Uterus (tissue), 4 donors: Measurements from ENCODE around the gene ST6GALNAC3. TPM values are rescaled to one million over a fixed set of nuclear protein-coding genes. Genes with fewer than 3 reads are reported as not detected.

Experiments used
- DNase-seq, 2 donors: peaks; one replicate each; pipeline ENCODE4 v3.0.0-alpha.2; 2019 to 2020
- H3K27ac ChIP-seq, 2 donors: fragments of 200-600 bp; sonication (generic); 1 replicate in 1 of 2; 2 replicates in 1 of 2; pipeline ENCODE4 v1.5.1; 2016 to 2018
- H3K27me3 ChIP-seq, 2 donors: fragments of 200-600 bp; sonication (generic); one replicate each; pipeline ENCODE4 v1.5.1; 2018 to 2019; ENCODE audit warnings: control low read depth in 1 of 2
- H3K36me3 ChIP-seq, 2 donors: fragments of 200-600 bp; sonication (generic); one replicate each; pipeline ENCODE4 v1.5.1; 2019; ENCODE audit warnings: control low read depth in 1 of 2
- H3K4me1 ChIP-seq, 2 donors: fragments of 200-600 bp; sonication (generic); one replicate each; pipeline ENCODE4 v1.5.1; 2018 to 2019; ENCODE audit warnings: control low read depth in 1 of 2
- H3K4me3 ChIP-seq, 2 donors: fragments of 200-600 bp; sonication (generic); 1 replicate in 1 of 2; 2 replicates in 1 of 2; pipeline ENCODE4 v1.5.1; 2018 to 2019; ENCODE audit warnings: mild to moderate bottlenecking in 1 of 2
- H3K9me3 ChIP-seq, 2 donors: fragments of 200-600 bp; sonication (generic); one replicate each; pipeline ENCODE4 v1.5.1; 2019; ENCODE audit warnings: control low read depth in 1 of 2
- CTCF ChIP-seq, 4 experiments: fragments of 200-600 bp in 2 of 4; fragments of 450-650 bp in 2 of 4; sonication (generic) in 2 of 4; IDR thresholded peaks; one replicate each; pipeline ENCODE4 v1.5.1; 2016 to 2019; ENCODE audit warnings: antibody characterized with exemption in 4 of 4, mild to moderate bottlenecking in 2 of 4, moderate library complexity in 1 of 4
- POLR2A ChIP-seq, 2 donors: fragments of 450-650 bp; IDR thresholded peaks; one replicate each; pipeline ENCODE4 v1.6.1; 2016; ENCODE audit warnings: antibody characterized with exemption in 2 of 2, mild to moderate bottlenecking in 1 of 2, moderate library complexity in 1 of 2
- intact Hi-C: fragments of 100-400 bp; cut with DNase I; formaldehyde crosslinking; loops from one replicate; pipeline ENCODE4 v1.15.1; 2023; ENCODE audit warnings: low total_unique reads
- total RNA-seq, 4 donors: library from RNA; depleted of rRNA in 3 of 4; stranded (reverse); fragments of >200 nt in 3 of 4; gene quantifications; one replicate each; pipeline versions ENCODE4 v1.1.0 to v1.2.4, GENCODE V29; 2014 to 2023
- donor health status: DM: yes; HTN: yes; CAD: no.

The ST6GALNAC3 gene
- total RNA-seq, 4 donors from 2014 or later, result 6.7 to 43.4 (median 21.1) TPM

GRCh38 chr1:76501136-76501535 lies 426.6 kb downstream of the ST6GALNAC3 start:
- intact Hi-C loops, result no loop called here
- no peaks in the 10 kb centered on the region for H3K4me1 ChIP-seq
- no peak for TF ChIP-seq POLR2A (IDR thresholded peaks at IDR 0.05)
- no peak for TF ChIP-seq CTCF (IDR thresholded peaks at IDR 0.05)
- H3K27me3 ChIP-seq, result no peaks in the 10 kb centered on the region
- no peak overlapping the region for H3K27ac ChIP-seq
- no peaks in the 10 kb centered on the region for H3K9me3 ChIP-seq
- no peak for DNase-seq
- no peak overlapping the region for H3K4me3 ChIP-seq
- H3K36me3 ChIP-seq, result no peaks in the 10 kb centered on the region

- Histone ChIP-seq H3K27me3 (no peaks in the 10 kb centered on the region), H3K36me3 (no peaks in the 10 kb centered on the region), H3K9me3 (no peaks in the 10 kb centered on the region), H3K4me3 (no peak overlapping the region), H3K27ac (no peak overlapping the region), H3K4me1 (no peaks in the 10 kb centered on the region)
- TF ChIP-seq CTCF (IDR thresholded peaks at IDR 0.05) (no peak), POLR2A (IDR thresholded peaks at IDR 0.05) (no peak)
- DNase-seq, result no peak
- intact Hi-C loops, result no loop called here
These were observed 427.2 kb downstream of the ST6GALNAC3 start for GRCh38 chr1:76501586-76502219.

DNA sequence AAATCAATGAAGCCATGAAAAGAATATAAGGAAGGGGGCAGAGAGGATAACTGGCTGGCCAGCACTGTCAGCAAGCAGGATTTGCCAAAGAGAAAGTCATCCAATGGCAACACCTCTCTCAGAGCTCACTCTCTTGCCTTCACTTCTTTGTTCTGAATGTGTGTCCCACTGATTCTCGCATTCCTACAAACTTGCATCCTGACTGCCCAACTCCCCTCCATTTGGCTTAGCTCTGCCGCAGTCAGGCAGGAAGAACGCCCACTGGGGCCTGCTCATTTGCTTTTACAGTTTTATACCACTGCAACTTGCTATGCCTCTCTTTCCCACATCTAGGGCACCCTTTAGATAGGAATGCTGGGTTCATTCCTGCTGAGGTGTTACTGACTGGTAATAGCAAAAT lies 428.6 kb downstream of the ST6GALNAC3 start:
- DNase-seq, result no peak
- intact Hi-C loops, result no loop called here
- Histone ChIP-seq H3K27me3 (no peaks in the 10 kb centered on the region), H3K9me3 (no peaks in the 10 kb centered on the region), H3K36me3 (no peaks in the 10 kb centered on the region), H3K4me3 (no peak overlapping the region), H3K4me1 (no peaks in the 10 kb centered on the region), H3K27ac (no peak overlapping the region)
- TF ChIP-seq CTCF (IDR thresholded peaks at IDR 0.05) (no peak), POLR2A (IDR thresholded peaks at IDR 0.05) (no peak)

DNA sequence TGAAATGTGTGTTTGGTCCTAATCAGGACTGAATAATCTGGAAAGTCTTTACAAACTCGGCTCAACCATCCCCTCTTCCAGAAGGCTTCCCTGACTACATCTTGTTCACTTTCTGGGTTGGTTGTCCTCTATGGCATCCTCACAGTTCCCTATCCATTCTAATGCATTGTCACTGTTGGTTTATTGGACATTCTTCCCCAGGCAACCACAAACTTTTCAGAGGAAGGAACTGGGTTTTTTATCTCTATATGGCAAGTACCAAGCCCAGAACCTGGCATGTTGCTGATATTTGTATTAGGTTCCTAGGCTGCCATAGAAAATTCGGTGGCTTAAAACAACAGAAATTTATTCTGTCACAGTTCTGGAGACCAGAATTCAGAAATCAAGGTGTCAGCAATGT lies 429.2 kb downstream of the ST6GALNAC3 start:
- no peaks in the 10 kb centered on the region for H3K4me1 ChIP-seq
- no peaks in the 10 kb centered on the region for H3K27me3 ChIP-seq
- intact Hi-C loops, result no loop called here
- H3K9me3 ChIP-seq, result no peaks in the 10 kb centered on the region
- TF ChIP-seq POLR2A (IDR thresholded peaks at IDR 0.05), result no peak
- no peak for TF ChIP-seq CTCF (IDR thresholded peaks at IDR 0.05)
- H3K27ac ChIP-seq, result no peak overlapping the region
- DNase-seq, result no peak
- no peak overlapping the region for H3K4me3 ChIP-seq
- no peaks in the 10 kb centered on the region for H3K36me3 ChIP-seq

DNA sequence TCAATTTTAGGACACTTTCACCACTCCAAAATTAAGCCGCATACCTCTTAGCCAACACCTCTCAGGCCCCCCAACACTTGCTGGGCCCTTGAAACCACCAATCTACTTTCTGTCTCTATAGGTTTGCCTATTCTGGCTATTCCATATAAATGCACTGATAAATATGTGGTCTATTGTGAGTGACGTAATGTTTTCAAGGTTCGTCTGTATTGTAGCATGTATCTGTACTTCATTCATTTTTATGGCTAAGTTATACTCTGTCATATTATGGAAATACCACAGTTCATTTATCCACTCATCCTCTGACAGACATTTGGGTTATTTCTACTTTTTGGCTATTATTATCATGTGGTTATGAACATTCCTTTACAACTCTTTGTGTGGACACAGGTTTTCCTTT lies 432.8 kb downstream of the ST6GALNAC3 start:
- Histone ChIP-seq H3K9me3 (no peaks in the 10 kb centered on the region), H3K36me3 (no peaks in the 10 kb centered on the region), H3K4me3 (no peak overlapping the region), H3K4me1 (no peaks in the 10 kb centered on the region), H3K27me3 (no peaks in the 10 kb centered on the region), H3K27ac (no peak overlapping the region)
- intact Hi-C loops, result no loop called here
- TF ChIP-seq POLR2A (IDR thresholded peaks at IDR 0.05) (no peak), CTCF (IDR thresholded peaks at IDR 0.05) (no peak)
- DNase-seq, result no peak
